Pancreas (tissue), 10 donors: Measurements from ENCODE around the gene MAP3K1. TPM values are rescaled to one million over a fixed set of nuclear protein-coding genes. Genes with fewer than 3 reads are reported as not detected.

Experiments
- ATAC-seq, 4 donors: fragments of 200-7000 bp; cut with Tn5 transposase; one replicate each; pipeline versions ENCODE4 v1.8.0 to v1.9.1; 2020; ENCODE audit warnings: mild to moderate bottlenecking in 4 of 4, moderate library complexity in 4 of 4
- DNase-seq, 6 donors: peaks; one replicate each; pipeline ENCODE4 v3.0.0-alpha.2; 2020
- FAIRE-seq: peaks from 2 replicates; lab custom pipeline; 2012; peaks lifted over from hg19 to GRCh38; lab: Jason Lieb, UNC
- H3K27ac ChIP-seq, 4 donors: fragments of 200-600 bp; sonication (generic); 1 replicate in 3 of 4; 2 replicates in 1 of 4; pipeline versions ENCODE4 v1.5.0 to v1.8.0; 2020
- H3K27me3 ChIP-seq, 4 donors: fragments of 200-600 bp; one replicate each; pipeline ENCODE4 v1.8.0; 2021
- H3K36me3 ChIP-seq, 3 donors: fragments of 200-600 bp; sonication (generic) in 1 of 3; one replicate each; pipeline versions ENCODE4 v1.5.0 to v1.8.0; 2020 to 2021
- H3K4me1 ChIP-seq, 3 donors: fragments of 200-600 bp; one replicate each; pipeline ENCODE4 v1.8.0; 2021
- H3K4me3 ChIP-seq, 4 donors: fragments of 200-600 bp; sonication (generic) in 2 of 4; one replicate each; pipeline versions ENCODE4 v1.5.0 to v1.8.0; 2020 to 2021
- H3K9me3 ChIP-seq, 4 donors: fragments of 200-600 bp; one replicate each; pipeline ENCODE4 v1.8.0; 2021
- WGBS, 2 donors: extraction: QIAGEN DNeasy Blood & Tissue Kit; methylation state at CpG; one replicate each; pipeline ENCODE4 v1.1.7; 2013; 5-methylcytosine and 5-hydroxymethylcytosine counted together
- intact Hi-C, 3 donors: fragments of 100-400 bp; cut with DNase I; formaldehyde crosslinking; loops; one replicate each; pipeline versions ENCODE4 v1.11.1 to v1.14.2; 2022
- polyA plus RNA-seq, 2 donors: library from polyadenylated mRNA; stranded (reverse); fragments of 200-250 nt; gene quantifications; one replicate each; pipeline ENCODE4 v1.2.3, GENCODE V29; 2013
- total RNA-seq, 6 donors: library from RNA; stranded (reverse); fragmentation: NEBNext Ultra II Directional in 4 of 6; extraction: Animal tissue kit (Norgen Biotek cat#: 25700) in 4 of 6; gene quantifications; one replicate each; pipeline versions ENCODE4 v1.2.1 to v1.2.4, GENCODE V29; 2021 to 2023
- TF ChIP-seq, protein P1 (sequence below), 4 donors: fragments of 200-600 bp; sonication (generic) in 3 of 4; IDR thresholded peaks; one replicate each; pipeline versions ENCODE4 v1.5.0 to v1.8.0; 2021; ENCODE audit warnings: antibody characterized with exemption in 4 of 4
- donor health status: healthy with polysubstance abuse.
- donor health status: DM: no; HTN: no; CAD: no; lungs with moderate emphysema.
- donor health status: DM: no; HTN: no; CAD: no.
- donor health status: control.
- donor health status: control.
- donor health status: Bipolar disorder and iron deficiency.
- donor health status: DM: yes; HTN: yes; CAD: no.
- donor health status: DM: no; HTN: no; CAD: no.
- donor health status: DM: no; HTN: no; CAD: no.
- donor health status: DM: yes; HTN: yes; CAD: no.

MAP3K1 gene
- total and polyA plus RNA-seq, 8 donors: 5.4 to 28.7 (median 12.1) TPM

DNA sequence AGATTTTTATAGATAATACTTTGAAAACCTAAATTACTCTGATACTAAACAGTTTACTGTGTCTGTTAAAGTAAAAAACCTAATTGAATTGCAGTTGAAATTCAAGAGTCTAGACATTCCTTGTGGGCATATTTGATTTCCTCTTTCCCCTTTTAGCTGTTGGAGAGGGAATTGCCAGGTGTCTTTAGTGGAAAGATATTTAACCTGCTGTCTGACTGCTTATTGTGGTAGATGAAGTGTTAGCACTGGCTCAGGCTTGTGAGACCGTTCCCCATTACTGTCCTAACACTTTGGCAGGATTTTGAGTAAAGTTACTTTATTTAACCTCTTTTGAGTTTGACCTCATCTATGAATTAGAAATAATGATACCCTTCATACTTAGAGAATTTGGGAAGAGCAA is 16.4 kb downstream of the MAP3K1 start:
- WGBS, 2 donors: 23 to 31% methylated on average over 1 of the region's 1 CpG
- H3K27me3 ChIP-seq: no peaks in the 10 kb centered on the region
- H3K9me3 ChIP-seq: no peaks in the 10 kb centered on the region
- intact Hi-C loops: loop anchor here in 2 of 3 donors (10.0 kb wide), 1 partner anchor 557 kb away; no protein-coding TSS in a partner anchor
- no peaks in the 10 kb centered on the region for H3K36me3 ChIP-seq
- H3K27ac ChIP-seq: no peak overlapping the region
- TF ChIP-seq, protein P1, sequence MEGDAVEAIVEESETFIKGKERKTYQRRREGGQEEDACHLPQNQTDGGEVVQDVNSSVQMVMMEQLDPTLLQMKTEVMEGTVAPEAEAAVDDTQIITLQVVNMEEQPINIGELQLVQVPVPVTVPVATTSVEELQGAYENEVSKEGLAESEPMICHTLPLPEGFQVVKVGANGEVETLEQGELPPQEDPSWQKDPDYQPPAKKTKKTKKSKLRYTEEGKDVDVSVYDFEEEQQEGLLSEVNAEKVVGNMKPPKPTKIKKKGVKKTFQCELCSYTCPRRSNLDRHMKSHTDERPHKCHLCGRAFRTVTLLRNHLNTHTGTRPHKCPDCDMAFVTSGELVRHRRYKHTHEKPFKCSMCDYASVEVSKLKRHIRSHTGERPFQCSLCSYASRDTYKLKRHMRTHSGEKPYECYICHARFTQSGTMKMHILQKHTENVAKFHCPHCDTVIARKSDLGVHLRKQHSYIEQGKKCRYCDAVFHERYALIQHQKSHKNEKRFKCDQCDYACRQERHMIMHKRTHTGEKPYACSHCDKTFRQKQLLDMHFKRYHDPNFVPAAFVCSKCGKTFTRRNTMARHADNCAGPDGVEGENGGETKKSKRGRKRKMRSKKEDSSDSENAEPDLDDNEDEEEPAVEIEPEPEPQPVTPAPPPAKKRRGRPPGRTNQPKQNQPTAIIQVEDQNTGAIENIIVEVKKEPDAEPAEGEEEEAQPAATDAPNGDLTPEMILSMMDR (IDR thresholded peaks at IDR 0.05): no peak
- FAIRE-seq (no peak), ATAC-seq (no peak), DNase-seq (no peak)
- no peak overlapping the region for H3K4me3 ChIP-seq
- H3K4me1 ChIP-seq: peaks cover 23 to 62% (median 55%) of the 10 kb centered on the region in 3 donors

DNA sequence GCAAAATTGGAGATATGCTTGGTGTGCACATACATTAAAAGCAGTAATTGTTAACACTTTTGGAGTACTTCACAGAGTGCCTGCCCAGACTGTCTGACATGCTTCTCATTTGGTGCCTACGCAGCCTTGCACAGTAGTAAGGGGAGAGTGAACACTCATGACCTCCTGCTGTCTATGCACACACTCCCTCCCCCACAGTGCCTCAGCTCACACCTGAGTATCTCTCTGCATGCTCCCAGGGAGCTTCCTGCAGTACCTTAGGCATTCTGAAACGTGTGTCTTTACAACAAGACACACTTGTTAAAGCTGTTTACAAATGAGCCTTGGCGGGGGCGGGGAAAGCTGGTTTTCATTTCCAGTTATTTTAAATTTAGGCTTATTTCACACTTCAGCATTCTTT is 18.0 kb downstream of the MAP3K1 start:
- Histone ChIP-seq H3K27ac (peak overlapping the region in 1 of 4 donors; percentile 29), H3K9me3 (no peaks in the 10 kb centered on the region), H3K4me1 (peaks cover 23 to 65% (median 53%) of the 10 kb centered on the region in 3 donors), H3K36me3 (no peaks in the 10 kb centered on the region), H3K4me3 (no peak overlapping the region), H3K27me3 (no peaks in the 10 kb centered on the region)
- DNase-seq (no peak), ATAC-seq (peak; percentile 35 to 69 (median 53)), FAIRE-seq (no peak)
- 50 to 53% methylated on average over 4 of the region's 4 CpGs for WGBS, 2 donors
- TF ChIP-seq, protein P1 (IDR thresholded peaks at IDR 0.05): no peak
- intact Hi-C loops: loop anchor here in 2 of 3 donors (10.0 kb wide), 1 partner anchor 559 kb away; no protein-coding TSS in a partner anchor

- H3K4me1 ChIP-seq: peaks cover 22 to 54% (median 46%) of the 10 kb centered on the region in 3 donors
- TF ChIP-seq, protein P1 (IDR thresholded peaks at IDR 0.05): no peak
- DNase-seq (no peak), ATAC-seq (no peak), FAIRE-seq (no peak)
- H3K9me3 ChIP-seq: no peaks in the 10 kb centered on the region
- H3K27ac ChIP-seq: peak overlapping the region in 2 of 4 donors; percentile 33 to 56
- no peak overlapping the region for H3K4me3 ChIP-seq
- no peaks in the 10 kb centered on the region for H3K27me3 ChIP-seq
- H3K36me3 ChIP-seq: no peaks in the 10 kb centered on the region
- 30% methylated on average over 3 of the region's 3 CpGs for WGBS, 2 donors
- intact Hi-C loops: loop anchor here in 2 of 3 donors (10.0 kb wide), 1 partner anchor 563 kb away; no protein-coding TSS in a partner anchor
These were observed 22.0 kb downstream of the MAP3K1 start for GRCh38 chr5:56837381-56837780.

DNA sequence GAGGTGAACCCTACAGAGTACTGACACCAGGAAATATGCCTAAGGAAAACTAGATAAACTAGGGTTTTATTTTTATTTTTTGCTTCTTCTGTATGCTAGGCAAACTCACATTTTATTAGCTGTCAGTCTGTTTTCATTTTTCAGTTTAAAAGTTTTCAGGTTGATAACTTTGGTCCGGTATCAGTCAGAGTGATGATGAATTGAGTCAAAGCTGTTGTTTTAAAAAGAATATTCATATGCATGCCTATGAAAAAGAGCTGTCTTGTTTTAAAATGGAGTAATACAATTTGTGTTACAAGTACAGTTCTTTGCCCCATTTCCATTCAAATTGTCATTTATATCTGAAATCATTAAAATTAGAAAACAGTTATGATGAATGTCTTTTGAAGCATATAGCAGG is 22.6 kb downstream of the MAP3K1 start:
- no peaks in the 10 kb centered on the region for H3K27me3 ChIP-seq
- WGBS, 2 donors: 30 to 33% methylated on average over 1 of the region's 1 CpG
- peaks cover 25 to 54% (median 44%) of the 10 kb centered on the region in 3 donors for H3K4me1 ChIP-seq
- FAIRE-seq: no peak
- no peak for DNase-seq
- no peaks in the 10 kb centered on the region for H3K36me3 ChIP-seq
- H3K27ac ChIP-seq: peak overlapping the region in 2 of 4 donors; percentile 33 to 56
- no peak for ATAC-seq
- no peaks in the 10 kb centered on the region for H3K9me3 ChIP-seq
- no peak overlapping the region for H3K4me3 ChIP-seq
- TF ChIP-seq, protein P1 (IDR thresholded peaks at IDR 0.05): no peak
- intact Hi-C loops: loop anchor here in 2 of 3 donors (10.0 kb wide), 1 partner anchor 563 kb away; no protein-coding TSS in a partner anchor

DNA sequence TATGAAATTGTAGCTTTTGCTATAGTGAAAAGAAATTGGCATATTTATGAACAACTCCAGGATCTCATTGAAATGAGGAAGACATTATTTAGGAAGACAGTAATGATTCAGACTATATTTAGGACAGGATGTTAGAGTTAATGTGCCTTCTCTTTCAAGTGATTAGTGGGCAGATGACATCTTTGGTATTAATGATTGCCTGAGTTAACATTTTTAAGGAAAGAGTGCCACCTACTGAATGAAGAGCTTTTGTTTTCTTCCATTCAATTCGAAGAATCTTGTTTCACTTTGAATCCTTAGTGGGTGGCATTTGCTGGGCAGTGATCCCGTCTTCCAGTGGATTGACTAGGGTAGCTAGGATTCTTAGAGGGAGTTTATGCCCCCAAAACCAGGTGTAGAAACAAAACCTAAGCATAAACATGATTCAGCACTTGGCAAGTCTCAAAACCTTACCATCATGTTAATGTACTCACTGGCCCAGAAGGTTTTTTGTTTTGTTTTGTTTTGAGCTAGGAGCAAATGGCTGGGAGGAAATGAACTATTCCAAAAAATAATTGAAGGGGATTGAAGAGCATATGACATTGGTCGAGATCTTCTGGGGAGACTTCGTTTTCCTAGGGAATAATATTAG is 23.2 kb downstream of the MAP3K1 start:
- FAIRE-seq: peak; percentile 77
- intact Hi-C loops: loop anchor here in 2 of 3 donors (10.0 kb wide), 1 partner anchor 564 kb away; no protein-coding TSS in a partner anchor
- WGBS, 2 donors: 14 to 19% methylated on average over 4 of the region's 4 CpGs
- ATAC-seq: peak; percentile 47 to 85 (median 80)
- Histone ChIP-seq H3K27ac (peak overlapping the region in 2 of 4 donors; percentile 30 to 65), H3K27me3 (no peaks in the 10 kb centered on the region), H3K4me1 (peaks cover 19 to 49% (median 39%) of the 10 kb centered on the region in 3 donors), H3K36me3 (no peaks in the 10 kb centered on the region), H3K4me3 (no peak overlapping the region), H3K9me3 (no peaks in the 10 kb centered on the region)
- TF ChIP-seq, protein P1 (IDR thresholded peaks at IDR 0.05): peak in 2 of 4 donors; percentile 20 to 29
- no peak for DNase-seq
